ENCODE data around the gene C19orf73. TPM values are rescaled to one million over a fixed set of nuclear protein-coding genes. Genes with fewer than 3 reads are reported as not detected.
A peak's percentile ranks its signal among the peaks of the same experiment; 100 is the strongest.

C19orf73 gene
- total and polyA plus RNA-seq, 9 of the 15 experiments (the other 6 are each of a cell fraction or from before 2014, with no cell fraction given) = 0.08 to 7.4 (median 1.4) TPM

- peak; percentile 97 for TF ChIP-seq SP1 (CRISPR knock-in tag; IDR thresholded peaks at IDR 0.05)
- no peak for TF ChIP-seq SNRNP70 (optimal IDR thresholded peaks at IDR 0.05; ENCODE audit: low read depth, low read length)
- TF ChIP-seq E2F1 (CRISPR knock-in tag; IDR thresholded peaks at IDR 0.05) = peak; percentile 89; the same call in 1 of the 2 replicates
- TF ChIP-seq ARID4B (CRISPR knock-in tag; IDR thresholded peaks at IDR 0.05) = peak; percentile 79; the same call in 1 of the 2 replicates
- TF ChIP-seq ZNF668 (CRISPR knock-in tag; IDR thresholded peaks at IDR 0.05) = no peak
- peak; percentile 97 for TF ChIP-seq AFF4 (CRISPR knock-in tag; IDR thresholded peaks at IDR 0.05)
- 0 out of 2 replicates have a peak, but pooled peaks have one; percentile 42 for TF ChIP-seq POLR2AphosphoS5 (IDR thresholded peaks at IDR 0.05; ENCODE audit: control insufficient read depth, insufficient read depth, low read depth, low read length)
- TF ChIP-seq ESRRB (CRISPR knock-in tag; IDR thresholded peaks at IDR 0.05; ENCODE audit: borderline replicate concordance) = no peak
- TF ChIP-seq GTF2A2 (tag; IDR thresholded peaks at IDR 0.05) = no peak
- TF ChIP-seq CREB1 (IDR thresholded peaks at IDR 0.05) = 0 out of 2 replicates have a peak, but pooled peaks have one; percentile 42
- peak; percentile 77 for TF ChIP-seq CREB1 (CRISPR knock-in tag; IDR thresholded peaks at IDR 0.05)
- TF ChIP-seq TGIF2 (CRISPR knock-in tag; IDR thresholded peaks at IDR 0.05) = 0 out of 2 replicates have a peak, but pooled peaks have one; percentile 67
- TF ChIP-seq SP2 (IDR thresholded peaks at IDR 0.05; ENCODE audit: extremely low read depth, low read depth, low read length, poor library complexity, severe bottlenecking) = peak; percentile 67
- peak; percentile 96 for TF ChIP-seq LCOR (CRISPR knock-in tag; IDR thresholded peaks at IDR 0.05)
- no peak for TF ChIP-seq MAFF (IDR thresholded peaks at IDR 0.05; ENCODE audit: low read length)
- 0 out of 2 replicates have a peak, but pooled peaks have one; percentile 5 for TF ChIP-seq TEAD4 (IDR thresholded peaks at IDR 0.05; ENCODE audit: low read length)
- TF ChIP-seq TEAD4 (CRISPR knock-in tag; IDR thresholded peaks at IDR 0.05; ENCODE audit: borderline replicate concordance) = no peak
- 0 out of 2 replicates have a peak, but pooled peaks have one; percentile 6 for TF ChIP-seq ZNF324 (CRISPR knock-in tag; IDR thresholded peaks at IDR 0.05)
Measured at GRCh38 chr19:49118565-49119410, at the start of gene C19orf73 (continued).

Measured in K562 (cell line).